Chondrocyte (in vitro differentiated cells): ENCODE data around the gene C2CD4B. TPM values are rescaled to one million over a fixed set of nuclear protein-coding genes. Genes with fewer than 3 reads are reported as not detected.
A peak's percentile ranks its signal among the peaks of the same experiment; 100 is the strongest.

Experiments used
- DNase-seq: peaks from one replicate; pipeline ENCODE4 v3.0.0; 2021; ENCODE audit warnings: mixed read lengths, low spot score
- H3K27ac Mint-ChIP-seq: one replicate; pipeline ENCODE4 v1.8.0; 2021; ENCODE audit warnings: mild to moderate bottlenecking, moderate library complexity, mixed read lengths; ENCODE audit not compliant: unreplicated experiment
- H3K27me3 Mint-ChIP-seq: 2 replicates; pipeline ENCODE4 v1.8.0; 2021; ENCODE audit warnings: low read depth, mixed read lengths
- H3K36me3 Mint-ChIP-seq: 2 replicates; pipeline ENCODE4 v1.8.0; 2021; ENCODE audit warnings: low read depth, mixed read lengths
- H3K4me1 Mint-ChIP-seq: 2 replicates; pipeline ENCODE4 v1.8.0; 2021; ENCODE audit warnings: low read depth, mild to moderate bottlenecking, mixed read lengths
- H3K4me3 Mint-ChIP-seq: one replicate; pipeline ENCODE4 v1.8.0; 2021; ENCODE audit warnings: mild to moderate bottlenecking, moderate library complexity, mixed read lengths; ENCODE audit not compliant: unreplicated experiment
- H3K9me3 Mint-ChIP-seq: 2 replicates; pipeline ENCODE4 v1.8.0; 2021; ENCODE audit warnings: low read depth, mixed read lengths
- CTCF ChIP-seq: fragments of 200-600 bp; sonication (generic); IDR thresholded peaks from 2 replicates; pipeline ENCODE4 v1.5.0; 2021; ENCODE audit warnings: antibody characterized with exemption, mild to moderate bottlenecking, moderate library complexity
- total RNA-seq: library from RNA; stranded (reverse); gene quantifications from 3 replicates; pipeline ENCODE4 v1.2.1, GENCODE V29; 2021

Gene C2CD4B
- total RNA-seq, 1 donor from 2014 or later, result 0.17 TPM

DNA sequence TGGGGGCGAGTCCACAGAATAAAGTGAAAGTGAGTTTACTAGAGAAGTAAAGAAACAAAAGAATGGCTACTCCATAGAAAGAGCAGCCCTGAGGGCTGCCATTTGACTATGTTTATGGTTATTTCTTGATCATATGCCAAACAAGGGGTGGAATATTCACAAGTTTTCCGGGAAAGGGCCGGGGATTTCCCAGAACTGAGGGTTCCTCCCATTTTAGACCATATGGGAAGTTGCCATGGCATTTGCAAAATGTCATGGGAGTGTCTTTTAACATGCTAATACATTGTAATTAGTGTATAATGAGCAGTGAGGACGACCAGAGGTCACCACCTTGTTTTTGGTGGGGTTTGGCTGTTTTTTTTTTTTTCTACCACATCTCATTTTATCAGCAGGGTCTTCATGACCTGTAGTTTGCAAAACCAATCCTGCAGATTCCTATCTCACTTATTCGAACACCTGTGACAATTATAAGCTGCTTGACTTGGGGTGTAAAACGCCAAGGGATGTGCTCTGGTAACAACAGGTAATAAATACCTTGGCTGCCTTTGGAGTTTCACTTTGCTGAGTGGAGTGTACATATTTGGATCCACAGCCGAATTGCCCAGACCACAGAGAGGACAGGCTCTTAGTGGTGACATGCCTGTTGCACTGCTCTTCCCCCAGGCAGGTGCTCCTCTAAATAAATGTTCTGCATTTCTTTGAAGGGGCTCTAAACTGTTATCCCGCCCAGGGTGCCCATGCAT is 43.6 kb downstream of the C2CD4B start:
- Mint-ChIP-seq H3K4me1 (peaks cover 32% of the 10 kb centered on the region), H3K4me3 (no peak overlapping the region), H3K27me3 (no peaks in the 10 kb centered on the region), H3K36me3 (no peaks in the 10 kb centered on the region), H3K9me3 (peaks cover 3% of the 10 kb centered on the region), H3K27ac (no peak overlapping the region)
- no peak for TF ChIP-seq CTCF
- no peak for DNase-seq

- no peak for TF ChIP-seq CTCF
- no peak for DNase-seq
- no peak overlapping the region for H3K4me3 Mint-ChIP-seq
- H3K9me3 Mint-ChIP-seq, result peaks cover 3% of the 10 kb centered on the region
- no peaks in the 10 kb centered on the region for H3K36me3 Mint-ChIP-seq
- H3K4me1 Mint-ChIP-seq, result peaks cover 32% of the 10 kb centered on the region
- H3K27ac Mint-ChIP-seq, result no peak overlapping the region
- H3K27me3 Mint-ChIP-seq, result no peaks in the 10 kb centered on the region
Measured at GRCh38 chr15:62120776-62121175, 44.3 kb downstream of the C2CD4B start.

DNA sequence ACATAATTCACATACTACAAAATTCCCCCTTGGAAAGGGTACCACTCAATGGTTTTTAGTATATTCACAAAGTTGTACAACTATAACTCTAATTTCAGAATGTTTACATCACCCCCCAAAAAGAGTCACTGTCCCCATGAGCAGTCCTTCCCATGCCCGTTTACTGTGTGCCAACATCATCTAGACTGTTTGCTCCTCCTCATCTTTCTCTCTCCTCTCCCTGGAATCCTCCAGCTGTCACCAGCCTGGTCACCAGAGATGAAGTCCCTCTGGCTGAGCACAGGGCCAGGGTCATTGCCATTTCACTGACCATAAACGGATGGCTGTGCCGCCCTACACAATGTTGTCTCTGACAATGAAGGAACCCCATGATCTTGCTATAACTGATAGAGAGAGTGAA is 45.2 kb downstream of the C2CD4B start:
- Mint-ChIP-seq H3K4me3 (no peak overlapping the region), H3K27me3 (no peaks in the 10 kb centered on the region), H3K9me3 (peaks cover 3% of the 10 kb centered on the region), H3K36me3 (no peaks in the 10 kb centered on the region), H3K4me1 (peaks cover 29% of the 10 kb centered on the region), H3K27ac (peak overlapping the region; percentile 94)
- no peak for TF ChIP-seq CTCF
- DNase-seq, result no peak

DNA sequence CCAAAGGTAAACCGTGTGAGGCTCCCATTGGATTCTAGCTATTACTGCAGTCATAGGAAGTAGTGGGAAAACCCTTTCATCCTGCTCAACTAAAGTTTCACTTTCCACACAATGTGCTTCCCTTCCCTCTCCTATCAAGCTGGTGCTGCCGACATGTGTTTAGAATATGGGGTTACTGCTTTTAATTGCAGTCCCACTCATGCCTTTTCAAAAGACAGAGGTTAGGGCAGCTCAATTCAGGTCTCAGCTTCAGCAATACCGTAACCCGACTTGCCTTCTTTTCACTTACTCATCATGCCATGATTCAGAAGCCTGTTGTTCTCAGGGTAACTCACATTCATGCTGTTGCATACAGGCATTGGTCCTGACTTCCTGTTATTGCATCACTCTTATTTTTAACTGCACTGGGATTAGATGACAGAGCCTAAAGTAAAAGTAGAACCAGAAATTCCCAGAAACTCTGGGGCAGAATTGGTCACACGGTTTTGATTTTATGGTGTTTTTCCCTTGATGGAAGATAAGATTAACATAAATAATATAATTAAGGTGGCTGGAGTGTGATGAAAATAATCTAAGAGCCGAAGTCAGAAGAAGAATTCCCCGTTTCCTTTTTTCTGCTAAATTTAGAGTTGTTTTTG is 45.7 kb downstream of the C2CD4B start:
- Mint-ChIP-seq H3K36me3 (no peaks in the 10 kb centered on the region), H3K9me3 (peaks cover 3% of the 10 kb centered on the region), H3K4me1 (peaks cover 26% of the 10 kb centered on the region), H3K4me3 (peak overlapping the region; percentile 27), H3K27me3 (no peaks in the 10 kb centered on the region), H3K27ac (peak overlapping the region; percentile 94)
- TF ChIP-seq CTCF, result peak; percentile 14
- DNase-seq, result no peak

DNA sequence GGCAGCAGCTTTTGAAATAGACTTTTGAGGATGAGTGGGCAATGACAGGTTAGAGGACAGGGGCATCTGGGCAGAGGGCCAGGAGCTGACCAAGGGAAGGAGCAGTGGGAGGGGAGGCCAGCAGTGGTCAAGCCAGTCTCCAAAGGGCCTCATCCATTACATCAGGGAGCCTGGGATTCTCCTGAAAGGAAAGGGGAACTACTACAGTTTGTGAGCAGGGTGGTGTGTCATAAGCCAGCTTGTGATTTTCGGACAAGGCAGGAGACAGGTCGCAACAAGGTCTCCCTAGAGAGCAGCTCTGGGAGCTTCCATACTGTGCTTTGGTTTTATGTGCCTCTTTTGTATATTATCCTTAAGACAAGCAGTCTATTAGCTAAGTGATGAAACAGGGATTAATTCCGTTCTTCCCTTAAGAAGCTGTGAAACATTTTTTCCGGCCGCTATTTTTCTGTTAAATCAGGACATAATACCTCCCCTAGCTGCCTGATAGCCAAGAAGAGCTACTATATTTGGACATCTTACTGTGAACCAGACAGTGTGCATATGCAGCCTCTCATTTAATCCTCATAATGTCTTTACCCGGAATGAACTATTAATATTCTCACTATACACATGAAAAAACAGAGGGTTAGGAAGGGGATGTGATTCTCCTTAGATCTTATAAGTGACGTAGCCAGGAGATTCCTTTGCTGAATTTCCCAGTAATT is 46.4 kb downstream of the C2CD4B start:
- Mint-ChIP-seq H3K27ac (peak overlapping the region; percentile 94), H3K4me3 (no peak overlapping the region)
- DNase-seq, result no peak

More for the DNA sequence above, 46.4 kb downstream of the C2CD4B start:
- H3K27me3 Mint-ChIP-seq, result no peaks in the 10 kb centered on the region
- no peak for TF ChIP-seq CTCF
- H3K9me3 Mint-ChIP-seq, result peaks cover 3% of the 10 kb centered on the region
- no peaks in the 10 kb centered on the region for H3K36me3 Mint-ChIP-seq
- H3K4me1 Mint-ChIP-seq, result peaks cover 23% of the 10 kb centered on the region
